Inflammatory macrophage treated with lipopolysaccharide for 1 hour (primary cell): Measurements from ENCODE around the gene ST7L.

Source experiments
- DNase-seq, 2 donors: peaks; one replicate each; pipeline ENCODE4 v3.0.0-alpha.2; 2020 to 2022

The ST7L gene

GRCh38 chr1:112614460-112615065, 4.4 kb downstream of the ST7L start:
- peak; percentile 25 to 58 for DNase-seq

GRCh38 chr1:112605633-112606327, 13.2 kb downstream of the ST7L start:
- DNase-seq, result no peak

- DNase-seq, result no peak
These were observed 15.4 kb downstream of the ST7L start for GRCh38 chr1:112603541-112603940.

GRCh38 chr1:112603012-112603411, 15.9 kb downstream of the ST7L start:
- no peak for DNase-seq

- peak; percentile 33 to 60 for DNase-seq
These were observed 19.5 kb downstream of the ST7L start for GRCh38 chr1:112599477-112599876.

- DNase-seq, result no peak
These were observed 24.6 kb downstream of the ST7L start for GRCh38 chr1:112594208-112594876.

- DNase-seq, result no peak
These were observed 29.2 kb downstream of the ST7L start for GRCh38 chr1:112589766-112590165.

GRCh38 chr1:112583366-112583765, 35.6 kb downstream of the ST7L start:
- DNase-seq, result no peak

GRCh38 chr1:112581586-112582192, 37.3 kb downstream of the ST7L start:
- DNase-seq, result no peak

GRCh38 chr1:112579801-112580510, 39.0 kb downstream of the ST7L start:
- DNase-seq, result no peak

- DNase-seq, result no peak
These were observed 42.7 kb downstream of the ST7L start for GRCh38 chr1:112576240-112576639.

GRCh38 chr1:112575154-112575804, 43.7 kb downstream of the ST7L start:
- no peak for DNase-seq

GRCh38 chr1:112565800-112566199, 53.1 kb downstream of the ST7L start:
- DNase-seq, result no peak

- DNase-seq, result no peak
These were observed 54.9 kb downstream of the ST7L start for GRCh38 chr1:112564081-112564480.

- DNase-seq, result no peak
These were observed 55.6 kb downstream of the ST7L start for GRCh38 chr1:112563341-112563740.

- DNase-seq, result no peak
These were observed 60.3 kb downstream of the ST7L start for GRCh38 chr1:112558634-112559033.

GRCh38 chr1:112557385-112557784, 61.6 kb downstream of the ST7L start:
- no peak for DNase-seq

GRCh38 chr1:112554411-112554810, 64.5 kb downstream of the ST7L start:
- DNase-seq, result no peak

- no peak for DNase-seq
These were observed 69.4 kb downstream of the ST7L start for GRCh38 chr1:112549590-112549989.

GRCh38 chr1:112548547-112548946, 70.4 kb downstream of the ST7L start:
- DNase-seq, result peak in 1 of 2 donors; percentile 4

- no peak for DNase-seq
These were observed 72.9 kb downstream of the ST7L start for GRCh38 chr1:112546076-112546475.

GRCh38 chr1:112544751-112545150, 74.2 kb downstream of the ST7L start:
- no peak for DNase-seq
